SW480 (cell line): ENCODE results near the gene SCAP.
A peak's percentile ranks its signal among the peaks of the same experiment; 100 is the strongest.
"Not testable (repeated sequence)": the region's sequence is repeated elsewhere in the genome, so short reads cannot be mapped to it uniquely, and the experiment has no call there.

Experiments used
- DNase-seq: peaks from one replicate; pipeline ENCODE4 v3.0.0-alpha.2; 2016; ENCODE audit warnings: low spot score

Gene SCAP

GRCh38 chr3:47475570-47476329, at the start of gene SCAP:
TSS of gene SCAP (minus strand) at chr3:47475941. CDS start at chr3:47442993, 32,948 bp downstream.
- DNase-seq: peak; percentile 89

GRCh38 chr3:47523310-47524073, 47.8 kb upstream of the SCAP start:
- DNase-seq: no peak

DNA sequence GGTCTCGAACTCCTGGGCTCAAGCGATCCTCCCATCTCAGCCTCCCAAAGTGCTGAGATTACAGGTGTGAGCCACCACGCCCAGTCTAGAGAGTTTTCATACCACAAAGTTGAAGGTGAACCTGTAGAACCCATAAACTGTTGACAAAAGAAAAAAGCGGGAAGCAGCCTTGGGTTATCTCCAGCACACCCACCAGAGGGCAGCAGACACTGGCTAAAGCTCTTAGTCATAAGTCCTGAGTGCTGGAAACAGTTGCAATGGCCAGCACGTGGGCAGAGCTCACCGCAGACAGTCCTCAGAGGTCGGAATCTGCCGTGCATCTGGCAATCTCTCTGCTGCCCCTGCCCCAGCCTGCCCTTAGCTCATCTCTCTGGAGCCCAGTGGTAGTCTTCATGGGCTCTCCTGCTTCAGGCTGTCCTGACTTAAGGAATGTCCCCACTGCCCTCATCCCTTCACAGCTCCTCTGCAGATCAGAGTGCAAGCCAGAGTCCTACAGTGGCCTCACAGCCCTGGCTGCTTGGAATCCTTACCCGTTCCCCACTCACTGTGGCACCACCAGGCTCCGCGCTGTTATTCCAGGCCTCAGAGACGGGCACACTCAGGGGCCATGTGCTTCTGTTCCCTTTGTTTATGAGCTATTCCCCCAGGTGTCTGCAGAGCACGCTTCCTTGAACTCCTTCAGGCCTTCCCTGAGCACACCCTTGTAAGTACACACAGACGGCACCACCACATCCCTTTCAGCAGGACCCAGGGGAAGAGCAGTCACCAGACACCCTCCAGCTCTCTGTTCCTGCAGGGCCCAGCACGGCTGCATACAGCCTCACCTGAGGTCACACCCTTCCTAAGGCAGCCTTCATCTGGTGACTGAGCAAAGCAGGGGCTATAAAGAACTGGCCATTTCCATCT, 46.6 kb upstream of the SCAP start:
- peak; percentile 93 for DNase-seq

GRCh38 chr3:47520756-47521155, 45.0 kb upstream of the SCAP start:
- no peak for DNase-seq

GRCh38 chr3:47517937-47518336, 42.2 kb upstream of the SCAP start:
- no peak for DNase-seq

DNA sequence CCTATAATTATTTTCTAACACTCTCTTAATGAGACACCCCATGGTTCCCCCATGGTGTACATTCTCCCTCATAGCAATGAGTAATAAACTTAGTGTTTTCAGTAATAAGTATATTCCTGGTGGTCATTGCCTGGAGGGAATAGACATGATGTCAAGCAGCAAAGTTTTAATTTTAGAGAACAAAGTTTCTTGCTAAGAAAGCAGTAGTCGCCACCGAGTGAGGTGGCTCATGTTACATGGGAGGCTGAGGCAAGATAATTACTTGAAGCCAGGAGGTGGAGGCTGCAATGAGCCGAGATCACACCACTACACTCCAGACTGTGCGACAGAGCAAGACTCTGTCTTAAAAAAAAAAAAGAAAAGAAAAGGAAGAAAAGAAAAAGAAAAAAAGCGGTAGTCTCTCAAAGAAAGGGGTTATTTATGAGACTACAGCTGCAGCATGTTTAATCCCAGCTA, 40.2 kb upstream of the SCAP start:
- no peak for DNase-seq

GRCh38 chr3:47515100-47515499, 39.4 kb upstream of the SCAP start:
- no peak for DNase-seq

DNA sequence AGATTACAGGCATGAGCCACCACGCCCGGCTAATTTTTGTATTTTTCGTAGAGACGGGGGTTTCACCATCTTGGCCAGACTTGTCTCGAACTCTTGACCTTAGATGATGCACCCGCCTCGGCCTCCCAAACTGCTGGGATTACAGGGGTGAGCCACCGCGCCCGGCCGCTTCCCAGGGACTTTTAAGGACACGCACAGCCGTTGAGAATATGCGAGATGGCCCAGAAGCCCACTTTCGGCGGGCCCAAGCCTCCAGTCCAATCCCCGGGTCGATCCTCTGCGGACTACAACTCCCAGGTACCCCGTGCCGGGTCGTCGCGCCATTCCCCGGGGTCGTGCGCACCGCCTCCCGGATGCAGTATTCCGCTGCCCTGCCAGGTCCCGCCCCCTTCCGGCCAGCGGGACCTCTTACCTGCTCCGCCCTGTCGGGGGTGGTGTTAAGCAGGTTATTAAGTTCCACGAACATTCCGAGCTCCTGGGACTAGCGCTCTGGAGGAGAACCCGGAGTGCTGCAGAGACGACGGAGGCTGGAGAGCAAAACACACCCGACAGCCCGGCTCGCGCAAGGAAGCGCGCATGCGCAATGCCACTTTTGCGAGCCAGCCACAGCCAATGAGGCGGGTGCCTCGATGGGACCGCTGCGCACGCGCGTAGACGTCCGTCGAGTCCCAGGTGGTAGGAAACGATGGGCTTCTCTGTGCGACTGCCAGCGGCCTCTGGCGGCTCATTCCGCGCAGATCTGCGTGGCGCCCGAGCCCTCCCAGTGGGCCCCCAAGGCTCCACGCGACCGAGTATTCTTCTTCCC, 37.6 kb upstream of the SCAP start, which contains the start of gene ELP6:
Gene ELP6 (minus strand): TSS at position 588 of the 805 bp plus-strand sequence. CDS start 122 bp downstream, at position 466.
- DNase-seq: peak; percentile 95

DNA sequence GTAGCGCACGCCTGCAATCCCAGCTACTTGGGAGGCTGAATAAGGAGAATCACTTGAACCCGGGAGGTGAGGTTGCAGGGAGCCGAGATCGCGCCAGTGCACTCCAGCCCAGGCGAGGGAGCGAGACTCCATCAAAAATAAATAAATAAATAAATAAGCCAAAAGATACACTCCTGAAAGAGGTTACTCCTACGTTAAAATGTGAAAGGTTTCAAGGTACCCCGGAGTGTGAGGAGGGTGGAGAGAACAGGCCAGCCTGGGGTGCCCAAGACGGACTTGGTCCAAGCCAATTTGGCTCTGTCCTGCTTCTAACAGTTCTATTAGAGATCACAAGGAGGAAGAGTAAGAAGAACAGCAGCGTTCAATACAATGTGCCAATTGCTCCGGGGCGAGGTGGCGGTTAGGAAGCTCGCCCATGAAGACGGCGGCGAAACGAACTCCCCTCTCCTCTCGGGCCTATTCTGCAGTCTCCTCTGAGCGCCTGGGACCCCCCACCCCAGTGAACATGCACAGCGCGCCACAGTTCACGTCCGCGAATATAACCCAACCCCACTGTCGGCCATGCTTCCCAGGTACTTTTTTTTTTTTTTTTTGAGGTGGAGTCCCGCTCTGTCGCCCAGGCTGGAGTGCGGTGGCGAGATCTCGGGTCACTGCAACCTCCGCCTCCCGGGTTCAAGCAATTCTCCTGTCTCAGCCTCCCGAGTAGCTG, 36.8 kb upstream of the SCAP start:
- peak; percentile 35 for DNase-seq

DNA sequence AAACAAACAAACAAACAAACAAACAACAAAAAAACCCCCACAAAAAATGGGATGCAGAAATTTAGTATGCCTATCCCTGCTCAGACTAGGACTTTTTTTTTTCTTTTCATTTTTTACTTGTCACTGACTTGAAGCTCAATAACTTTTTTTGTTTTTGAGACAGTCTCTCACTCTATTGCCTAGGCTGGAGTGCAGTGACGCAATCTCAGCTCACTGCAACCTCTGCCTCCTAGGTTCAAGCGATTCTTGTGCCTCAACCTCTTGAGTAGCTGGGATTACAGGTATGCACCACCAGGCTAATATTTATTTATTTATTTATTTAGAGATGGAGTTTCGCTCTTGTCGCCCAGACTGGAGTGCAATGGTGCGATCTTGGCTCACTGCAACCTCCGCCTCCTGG, 29.5 kb upstream of the SCAP start:
- DNase-seq: not testable (repeated sequence)

DNA sequence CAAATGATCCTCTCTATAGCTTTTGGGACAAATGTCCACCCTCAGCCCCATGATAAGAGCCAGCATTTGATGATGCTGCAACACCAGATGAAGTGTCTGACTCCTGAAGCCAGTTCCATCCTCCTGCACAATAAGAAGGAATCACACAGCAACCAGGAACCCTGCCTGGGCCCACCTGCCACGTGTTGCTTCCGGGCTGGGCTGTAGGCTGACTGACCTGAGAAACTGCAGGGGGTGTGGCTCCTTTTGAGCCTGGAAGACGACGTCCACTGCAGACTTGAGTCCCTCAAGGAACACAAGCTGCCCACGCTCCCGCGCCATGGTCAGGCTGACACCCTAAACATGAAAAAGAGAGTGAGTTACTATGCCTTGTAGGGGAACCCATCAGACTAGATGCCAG, 28.4 kb upstream of the SCAP start:
- no peak for DNase-seq

DNA sequence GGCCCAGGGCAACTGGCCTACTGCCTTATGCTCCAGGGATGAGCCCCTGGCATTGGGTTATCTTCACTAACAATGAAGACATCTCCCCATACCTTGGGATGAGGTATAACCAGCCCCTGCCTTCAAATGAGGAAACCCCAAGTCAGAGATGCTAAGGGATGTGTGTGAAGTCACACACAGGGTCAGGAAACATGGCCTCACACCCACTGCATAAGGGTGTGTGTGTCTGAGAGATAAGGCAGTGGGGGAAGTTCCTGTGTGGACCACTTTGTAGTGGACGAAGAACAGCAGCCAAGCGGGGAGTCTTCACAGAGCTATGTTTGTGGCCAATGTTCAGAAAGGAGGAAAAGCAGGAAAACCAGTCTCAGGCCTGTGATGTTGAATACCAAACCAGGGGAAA, 27.3 kb upstream of the SCAP start:
- no peak for DNase-seq

DNA sequence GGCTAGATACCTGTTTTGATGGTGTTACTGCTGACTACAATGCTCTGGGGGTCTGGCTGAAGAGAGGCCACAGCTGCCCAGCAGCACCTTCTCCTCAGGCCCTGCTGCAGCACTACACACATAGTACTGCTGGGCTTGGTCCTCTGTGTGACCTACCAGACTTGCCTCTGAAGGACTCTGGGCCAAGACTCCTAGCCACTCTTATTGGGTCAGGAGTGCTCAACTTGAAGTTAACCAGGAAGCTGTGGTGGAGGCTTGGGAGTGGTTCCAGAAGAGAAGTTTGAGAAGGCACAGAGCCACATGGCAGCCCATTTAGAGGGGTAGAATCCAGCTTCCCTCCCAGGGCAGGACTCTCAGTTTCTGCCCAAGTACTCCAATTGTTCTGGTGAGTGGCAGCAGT, 21.2 kb upstream of the SCAP start:
- no peak for DNase-seq

DNA sequence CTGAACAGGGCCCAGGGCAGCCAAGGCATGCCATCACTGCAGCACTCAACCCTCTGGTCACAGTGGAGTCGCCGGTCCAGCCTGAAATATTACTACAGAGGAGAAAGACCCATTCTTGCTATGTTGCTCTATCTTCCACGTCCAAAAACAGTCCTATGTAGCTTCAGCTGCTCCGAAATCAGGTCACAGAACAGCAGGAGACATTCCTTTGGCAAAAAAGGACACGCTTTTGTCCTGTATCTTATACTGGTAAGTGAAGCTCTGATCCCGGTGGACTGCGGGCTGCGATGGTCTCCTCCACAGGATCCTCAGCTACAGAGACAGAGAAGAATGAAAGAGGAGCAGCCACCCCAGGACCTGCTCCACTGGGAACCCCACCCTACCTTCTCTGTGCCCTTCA, 20.1 kb upstream of the SCAP start:
- no peak for DNase-seq

DNA sequence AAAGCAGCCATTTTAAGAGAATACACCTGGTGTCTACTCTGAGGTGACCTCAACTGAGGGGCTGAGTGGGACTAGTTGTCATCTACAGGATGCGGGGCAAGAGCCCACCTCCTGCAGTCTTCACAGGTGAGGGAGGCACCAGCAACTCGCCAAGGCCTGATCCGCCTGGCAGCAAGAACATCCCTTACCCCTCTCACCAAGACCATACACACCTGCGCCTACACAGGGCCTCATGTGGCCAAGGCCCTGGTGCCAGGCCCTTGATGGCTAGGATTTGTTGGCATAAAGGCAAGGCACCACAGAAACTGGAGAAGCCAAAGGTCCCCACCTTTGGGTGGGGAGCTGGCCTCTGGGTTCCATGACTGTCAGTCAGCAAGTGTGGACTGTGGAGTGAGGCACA, 19.4 kb upstream of the SCAP start:
- no peak for DNase-seq

DNA sequence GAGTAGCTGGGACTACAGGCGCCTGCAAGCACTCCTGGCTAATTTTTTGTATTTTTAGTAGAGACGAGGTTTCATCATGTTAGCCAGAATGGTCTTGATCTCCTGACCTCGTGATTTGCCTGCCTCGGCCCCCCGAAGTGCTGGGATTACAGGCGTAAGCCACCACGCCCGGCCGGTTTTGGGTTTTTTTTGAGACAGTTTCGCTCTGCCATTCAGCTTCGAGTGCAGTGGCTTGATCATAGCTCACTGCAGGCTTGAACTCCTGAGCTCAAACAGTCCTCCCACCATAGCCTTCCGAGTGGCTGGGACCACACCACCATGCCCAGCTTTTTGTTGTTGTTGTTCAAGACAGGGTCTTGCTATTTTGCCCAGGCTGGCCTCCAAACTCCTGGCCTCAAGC, 16.0 kb upstream of the SCAP start:
- no peak for DNase-seq

GRCh38 chr3:47491186-47491585, 15.4 kb upstream of the SCAP start:
- DNase-seq: no peak

DNA sequence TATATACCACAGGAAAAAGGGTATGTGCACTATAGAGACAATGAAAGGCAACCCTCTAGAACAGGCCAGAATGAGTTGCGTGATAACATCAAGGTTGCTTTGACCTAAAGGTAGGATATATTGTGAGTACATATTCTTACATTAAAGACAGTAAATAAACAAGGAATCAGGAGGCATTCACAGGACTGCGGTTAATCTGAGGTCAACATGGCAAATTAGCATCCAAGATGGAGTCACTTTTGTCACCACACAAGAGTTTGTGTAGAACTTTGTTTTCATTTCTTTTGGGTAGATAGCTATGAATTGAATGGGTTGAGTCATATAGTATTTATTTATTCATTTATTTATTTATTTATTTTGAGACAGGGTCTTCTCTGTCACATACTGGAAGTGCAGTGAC, 11.5 kb upstream of the SCAP start:
- DNase-seq: no peak

GRCh38 chr3:47485812-47486211, 10.1 kb upstream of the SCAP start:
- DNase-seq: no peak

GRCh38 chr3:47482366-47482765, 6.6 kb upstream of the SCAP start:
- DNase-seq: no peak

DNA sequence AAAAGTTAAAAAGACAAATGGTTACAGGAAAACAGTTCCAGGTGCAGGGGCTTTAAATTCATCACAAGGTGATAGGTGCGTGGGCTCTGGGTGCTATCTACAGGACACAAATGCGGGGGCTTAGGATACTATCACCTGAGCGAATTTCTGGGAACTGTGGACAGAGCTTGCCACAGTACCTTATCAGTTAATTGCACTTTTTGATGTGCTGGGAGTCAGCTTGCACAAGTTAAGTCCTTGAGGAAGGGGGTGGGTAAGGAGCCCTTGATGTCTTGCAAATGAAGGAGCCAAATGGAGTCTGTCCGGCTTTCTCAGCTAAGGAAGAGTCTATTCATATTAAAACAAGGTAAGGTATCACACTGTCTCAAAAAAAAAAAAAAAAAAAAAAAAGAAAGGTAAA, 6.0 kb upstream of the SCAP start:
- DNase-seq: not testable (repeated sequence)
